Measurements from ENCODE around the gene OGA. TPM values are rescaled to one million over a fixed set of nuclear protein-coding genes. Genes with fewer than 3 reads are reported as not detected.

The OGA gene
- total RNA-seq, 2 experiments from 2014 or later = 135 to 145 TPM

- H3K9me3 Mint-ChIP-seq = no peaks in the 10 kb centered on the region
- ChIA-PET POLR2A (no interaction called here), CTCF (no interaction called here)
Measured at GRCh38 chr10:101777619-101778145, 40.6 kb downstream of the OGA start.

GRCh38 chr10:101776161-101776817 lies 42.0 kb downstream of the OGA start:
- Mint-ChIP-seq H3K36me3 (ENCODE audit: low read depth) (peaks cover 2% of the 10 kb centered on the region), H3K9me3 (no peaks in the 10 kb centered on the region), H3K27me3 (peaks cover 66% of the 10 kb centered on the region), H3K4me3 (no peak overlapping the region), H3K4me1 (peaks cover 35% of the 10 kb centered on the region), H3K27ac (no peak overlapping the region)
- ChIA-PET CTCF (no interaction called here), POLR2A (no interaction called here)
- no peak for DNase-seq

More at GRCh38 chr10:101777619-101778145, 40.6 kb downstream of the OGA start:
- no peak for DNase-seq
- Mint-ChIP-seq H3K36me3 (ENCODE audit: low read depth) (peaks cover 2% of the 10 kb centered on the region), H3K4me1 (peaks cover 47% of the 10 kb centered on the region), H3K4me3 (no peak overlapping the region), H3K27ac (no peak overlapping the region), H3K27me3 (peaks cover 54% of the 10 kb centered on the region)

- Mint-ChIP-seq H3K4me3 (peak within 1 kb of the TSS; percentile 13), H3K9me3 (no peaks in the 10 kb centered on the region), H3K4me1 (peaks cover 30% of the 10 kb centered on the region), H3K27ac (no peak within 1 kb of the TSS), H3K36me3 (ENCODE audit: low read depth) (peaks cover 2% of the 10 kb centered on the region), H3K27me3 (peaks cover 70% of the 10 kb centered on the region)
- POLR2A ChIA-PET = no interaction called here
- CTCF ChIA-PET = interaction anchor here (3.9 kb wide), 1 partner anchor 8 kb away, joined by 12 read pairs; the partner anchor contains the start of gene NPM3
- no peak for DNase-seq
Measured at GRCh38 chr10:101775273-101776160, 42.7 kb downstream of the OGA start, which contains the start of gene FGF8. TSS of gene FGF8 (minus strand) at chr10:101776114. CDS start at chr10:101775900, 214 bp downstream.

GRCh38 chr10:101774589-101775272 lies 43.5 kb downstream of the OGA start:
- no peaks in the 10 kb centered on the region for H3K9me3 Mint-ChIP-seq
- POLR2A ChIA-PET = no interaction called here
- no peak overlapping the region for H3K4me3 Mint-ChIP-seq
- CTCF ChIA-PET = interaction anchor here (3.9 kb wide), 1 partner anchor 9 kb away, joined by 12 read pairs; the partner anchor contains the start of gene NPM3
- peaks cover 25% of the 10 kb centered on the region for H3K4me1 Mint-ChIP-seq
- peaks cover 70% of the 10 kb centered on the region for H3K27me3 Mint-ChIP-seq
- no peak for DNase-seq
- H3K36me3 Mint-ChIP-seq (ENCODE audit: low read depth) = peaks cover 2% of the 10 kb centered on the region
- H3K27ac Mint-ChIP-seq = no peak overlapping the region

- ChIA-PET CTCF (interaction anchor here (0.6 to 3.9 kb wide), 4 partner anchors 9 to 85 kb away, joined by 3 to 12 read pairs (median 4); partner anchors contain the start of gene NPM3), POLR2A (no interaction called here)
- H3K9me3 Mint-ChIP-seq = no peaks in the 10 kb centered on the region
- no peak overlapping the region for H3K4me3 Mint-ChIP-seq
- peaks cover 70% of the 10 kb centered on the region for H3K27me3 Mint-ChIP-seq
- DNase-seq = no peak
- H3K27ac Mint-ChIP-seq = no peak overlapping the region
- peaks cover 2% of the 10 kb centered on the region for H3K36me3 Mint-ChIP-seq (ENCODE audit: low read depth)
- peaks cover 19% of the 10 kb centered on the region for H3K4me1 Mint-ChIP-seq
Measured at GRCh38 chr10:101773923-101774588, 44.2 kb downstream of the OGA start.

- Mint-ChIP-seq H3K27me3 (peaks cover 63% of the 10 kb centered on the region), H3K9me3 (no peaks in the 10 kb centered on the region), H3K4me1 (peaks cover 14% of the 10 kb centered on the region), H3K36me3 (ENCODE audit: low read depth) (peaks cover 2% of the 10 kb centered on the region), H3K27ac (no peak overlapping the region), H3K4me3 (no peak overlapping the region)
- ChIA-PET CTCF (interaction anchor here (0.6 to 3.9 kb wide), 5 partner anchors 10 to 170 kb away, joined by 3 to 12 read pairs (median 3); partner anchors contain the start of gene NPM3), POLR2A (no interaction called here)
- no peak for DNase-seq
Measured at GRCh38 chr10:101772895-101773761, 45.1 kb downstream of the OGA start.

- CTCF ChIA-PET = interaction anchor here (0.6 to 3.9 kb wide), 6 partner anchors 9 to 174 kb away, joined by 3 to 12 read pairs (median 5); partner anchors contain the start of gene NPM3
- Mint-ChIP-seq H3K4me3 (no peak overlapping the region), H3K36me3 (ENCODE audit: low read depth) (no peaks in the 10 kb centered on the region), H3K4me1 (peaks cover 11% of the 10 kb centered on the region), H3K9me3 (no peaks in the 10 kb centered on the region), H3K27me3 (peaks cover 54% of the 10 kb centered on the region), H3K27ac (no peak overlapping the region)
- POLR2A ChIA-PET = no interaction called here
- no peak for DNase-seq
Measured at GRCh38 chr10:101772017-101772894, 46.0 kb downstream of the OGA start.

- Mint-ChIP-seq H3K36me3 (ENCODE audit: low read depth) (no peaks in the 10 kb centered on the region), H3K9me3 (no peaks in the 10 kb centered on the region), H3K4me3 (no peak overlapping the region), H3K27me3 (peaks cover 54% of the 10 kb centered on the region), H3K27ac (no peak overlapping the region), H3K4me1 (peaks cover 9% of the 10 kb centered on the region)
- POLR2A ChIA-PET = no interaction called here
- DNase-seq = no peak
- CTCF ChIA-PET = interaction anchor here (1.3 to 1.5 kb wide), 2 partner anchors 9 to 18 kb away, joined by 3 to 9 read pairs; no protein-coding TSS in a partner anchor
Measured at GRCh38 chr10:101771380-101771779, 46.9 kb downstream of the OGA start.

GRCh38 chr10:101770331-101771215 lies 47.7 kb downstream of the OGA start:
- ChIA-PET CTCF (interaction anchor here (1.5 kb wide), 1 partner anchor 10 kb away, joined by 9 read pairs; no protein-coding TSS in a partner anchor), POLR2A (no interaction called here)
- no peak for DNase-seq
- H3K27me3 Mint-ChIP-seq = peaks cover 60% of the 10 kb centered on the region
- no peaks in the 10 kb centered on the region for H3K9me3 Mint-ChIP-seq
- no peak overlapping the region for H3K4me3 Mint-ChIP-seq
- H3K4me1 Mint-ChIP-seq = peaks cover 9% of the 10 kb centered on the region
- H3K27ac Mint-ChIP-seq = no peak overlapping the region
- H3K36me3 Mint-ChIP-seq (ENCODE audit: low read depth) = no peaks in the 10 kb centered on the region

- Mint-ChIP-seq H3K36me3 (ENCODE audit: low read depth) (no peaks in the 10 kb centered on the region), H3K9me3 (no peaks in the 10 kb centered on the region), H3K4me3 (no peak overlapping the region), H3K27me3 (peaks cover 60% of the 10 kb centered on the region), H3K27ac (no peak overlapping the region), H3K4me1 (peaks cover 7% of the 10 kb centered on the region)
- POLR2A ChIA-PET = no interaction called here
- no peak for DNase-seq
- CTCF ChIA-PET = interaction anchor here (2.6 kb wide), 1 partner anchor 11 kb away, joined by 13 read pairs; no protein-coding TSS in a partner anchor
Measured at GRCh38 chr10:101769541-101770180, 48.6 kb downstream of the OGA start.
